Anterior cingulate cortex (tissue), 58 donors: ENCODE measurements around the gene NRAP.

Source experiments
- DNase-seq, 58 donors: peaks; one replicate each; lab custom pipeline; 2025; lab: John Stamatoyannopoulos, UW

The NRAP gene

DNA sequence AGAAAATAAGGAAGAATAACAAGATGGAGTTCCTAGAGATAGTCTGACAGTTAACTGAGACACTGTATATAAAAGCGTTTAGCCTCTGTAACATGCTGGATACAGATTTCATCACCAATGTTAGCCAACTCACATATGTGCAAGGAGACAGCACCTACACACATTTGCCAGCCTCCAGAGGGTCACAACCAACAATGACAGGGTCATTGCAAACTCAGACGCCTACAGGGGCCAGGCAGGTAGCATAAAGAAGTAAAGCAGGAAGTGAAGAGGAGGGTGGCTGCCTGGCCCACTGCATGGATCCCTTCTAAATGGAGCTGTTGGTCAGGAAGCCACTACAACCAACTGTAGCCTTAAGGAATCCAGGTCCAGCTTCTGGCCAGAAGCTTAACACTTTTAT, 50.4 kb downstream of the NRAP start:
- no peak for DNase-seq

DNA sequence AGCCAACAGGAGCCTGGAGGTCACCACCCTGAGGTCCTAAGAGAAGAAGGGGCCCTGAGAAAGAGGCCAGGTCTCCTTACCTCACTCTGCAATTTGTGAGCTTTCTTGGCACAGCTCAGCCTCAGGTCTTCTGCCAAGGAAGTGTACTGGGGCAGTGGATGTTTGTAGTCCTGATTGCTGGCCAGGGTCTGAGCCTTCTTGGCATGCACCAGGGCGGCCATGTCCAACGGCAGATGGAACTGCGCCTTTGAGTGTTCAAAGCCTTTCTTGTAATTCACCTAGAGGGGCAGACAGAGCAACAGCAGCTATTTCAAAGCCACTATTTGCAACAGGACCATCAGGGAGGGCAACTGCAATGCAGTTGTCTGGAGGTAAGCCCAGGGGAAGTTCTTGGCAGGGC, 51.7 kb downstream of the NRAP start:
- peak in 45 of 58 donors; percentile 11 to 82 (median 45) for DNase-seq

GRCh38 chr10:113610631-113611601, 52.9 kb downstream of the NRAP start:
- peak in 1 of 58 donors; percentile 31 for DNase-seq

DNA sequence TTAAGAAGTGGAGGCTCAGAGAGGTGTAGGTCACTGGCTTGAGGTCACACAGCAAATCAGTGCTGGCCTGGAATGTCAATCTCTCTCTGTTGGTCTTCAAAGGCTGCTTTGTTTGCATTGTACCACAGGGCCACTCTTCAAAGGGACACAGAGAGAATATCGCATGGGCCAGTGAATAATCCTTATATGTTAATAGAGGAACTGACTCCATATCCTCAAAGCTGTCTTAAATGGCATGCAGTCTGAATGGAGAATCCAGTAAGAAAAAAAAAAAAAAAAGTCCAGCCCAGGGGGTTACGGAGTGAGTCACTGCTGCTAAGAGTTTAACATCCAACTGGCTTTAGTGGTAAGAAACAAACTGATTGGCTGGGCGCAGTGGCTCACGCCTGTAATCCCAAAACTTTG, 54.1 kb downstream of the NRAP start:
- no peak for DNase-seq

- DNase-seq: no peak
Measured at GRCh38 chr10:113605268-113605978, 58.4 kb downstream of the NRAP start.

GRCh38 chr10:113604572-113604971, 59.3 kb downstream of the NRAP start:
- no peak for DNase-seq

- DNase-seq: no peak
Measured at GRCh38 chr10:113603057-113603777, 60.6 kb downstream of the NRAP start.

DNA sequence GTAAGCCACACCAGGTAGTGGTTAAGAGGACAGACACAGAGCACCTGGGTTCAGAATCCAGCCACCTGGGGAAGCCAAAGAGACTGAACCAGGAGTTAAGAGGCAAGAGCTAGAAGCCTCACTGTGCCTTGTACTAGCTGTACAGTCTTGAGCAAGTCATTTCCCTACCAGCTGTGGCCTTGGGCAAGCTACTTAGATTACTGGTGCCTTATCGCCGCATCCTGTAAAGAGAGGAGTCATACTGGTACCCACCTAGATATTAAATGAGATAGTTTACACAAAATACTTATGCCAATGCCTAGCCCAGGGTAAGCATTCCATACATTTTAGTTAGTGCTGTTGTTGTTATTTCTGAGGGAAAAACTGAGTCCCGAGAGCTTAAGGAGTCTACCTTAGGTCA, 63.3 kb downstream of the NRAP start:
- DNase-seq: no peak

DNA sequence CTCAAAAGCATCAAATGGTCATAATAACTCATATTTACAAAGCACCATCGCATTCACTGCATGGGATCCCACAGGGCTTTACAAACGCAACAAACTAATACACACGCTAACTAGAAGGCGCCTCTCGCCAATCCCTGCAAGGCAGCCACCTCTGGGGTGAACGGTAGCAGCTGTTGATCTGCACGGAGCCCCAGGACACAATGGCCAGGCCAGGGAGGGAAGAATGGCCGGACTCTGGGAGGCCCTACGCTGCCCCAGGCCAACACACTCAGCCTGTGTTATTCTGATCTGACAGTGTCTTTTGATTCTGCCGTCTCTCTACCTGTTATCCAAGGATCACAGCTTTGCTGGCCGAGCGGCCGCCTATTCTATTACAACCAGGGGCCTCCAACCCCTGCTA, 69.2 kb downstream of the NRAP start:
- no peak for DNase-seq

- DNase-seq: no peak
Measured at GRCh38 chr10:113592380-113592779, 71.5 kb downstream of the NRAP start.

- DNase-seq: no peak
Measured at GRCh38 chr10:113590581-113590980, 73.3 kb downstream of the NRAP start.

DNA sequence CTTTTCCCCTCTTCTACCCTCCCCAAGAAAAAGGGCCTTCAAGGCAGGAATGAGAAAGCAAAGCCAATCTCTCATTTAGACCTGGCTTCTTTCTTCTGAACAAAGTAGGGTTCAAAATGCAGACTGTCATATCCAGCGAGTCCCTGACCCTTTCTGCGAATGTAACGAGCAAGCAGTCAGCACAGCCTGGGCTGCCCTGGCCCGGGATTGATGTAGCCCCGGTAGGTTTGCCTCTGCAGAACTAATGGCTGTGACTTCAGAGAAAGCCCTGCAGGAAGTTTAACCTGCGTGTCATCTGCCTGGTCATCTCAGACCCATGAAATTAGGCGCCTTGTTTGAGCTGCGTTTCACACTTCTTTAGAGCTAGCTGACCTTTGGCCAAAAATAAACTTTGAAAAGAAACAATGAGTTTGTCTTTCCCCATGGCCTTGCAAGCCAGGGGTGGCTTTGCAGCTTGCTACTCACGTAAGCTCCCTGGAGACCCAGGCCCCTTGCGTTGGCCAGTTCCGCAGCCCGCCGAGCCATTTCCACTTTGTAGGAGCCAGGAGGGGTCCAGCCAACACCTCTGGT, 74.6 kb downstream of the NRAP start:
- no peak for DNase-seq

DNA sequence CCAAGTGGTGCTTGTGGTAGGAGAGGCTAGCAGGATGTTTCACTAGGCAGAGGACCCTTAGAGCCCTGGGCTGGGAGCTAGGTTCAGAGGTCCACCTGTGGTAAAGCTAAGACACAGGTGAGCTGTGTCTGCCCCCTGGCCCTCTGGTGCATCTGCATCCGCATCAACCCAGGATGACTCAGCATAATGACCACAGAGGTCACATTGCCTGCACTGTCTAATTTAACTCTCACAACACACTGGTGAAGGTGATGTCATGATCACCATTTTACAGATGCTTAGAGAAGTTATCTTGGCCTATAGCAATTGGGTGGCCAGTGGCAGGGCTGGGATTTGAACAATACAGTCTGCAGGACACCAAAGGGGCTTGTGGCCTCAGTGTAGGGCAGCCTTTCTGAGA, 77.9 kb downstream of the NRAP start:
- DNase-seq: no peak

DNA sequence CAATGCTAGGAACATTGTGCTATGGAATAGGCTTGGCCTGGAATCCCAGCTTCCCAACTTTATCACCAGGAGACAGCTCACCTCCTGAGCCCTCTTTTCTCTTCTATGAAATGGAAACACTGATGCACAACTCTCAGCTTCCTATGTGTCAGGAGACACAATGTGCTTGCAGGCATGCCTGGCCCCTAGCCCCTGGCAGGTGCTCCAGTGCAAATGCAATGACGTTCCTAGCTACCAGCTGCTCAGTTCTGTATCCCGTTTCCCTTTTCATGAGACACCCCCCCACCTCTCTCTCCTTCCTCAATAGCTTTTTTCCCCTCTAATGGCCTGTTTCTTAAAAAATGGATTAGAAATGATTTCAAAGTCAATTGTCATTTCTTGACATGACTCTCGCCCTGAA, 80.3 kb downstream of the NRAP start:
- no peak for DNase-seq

GRCh38 chr10:113581092-113581491, 82.7 kb downstream of the NRAP start:
- DNase-seq: no peak

DNA sequence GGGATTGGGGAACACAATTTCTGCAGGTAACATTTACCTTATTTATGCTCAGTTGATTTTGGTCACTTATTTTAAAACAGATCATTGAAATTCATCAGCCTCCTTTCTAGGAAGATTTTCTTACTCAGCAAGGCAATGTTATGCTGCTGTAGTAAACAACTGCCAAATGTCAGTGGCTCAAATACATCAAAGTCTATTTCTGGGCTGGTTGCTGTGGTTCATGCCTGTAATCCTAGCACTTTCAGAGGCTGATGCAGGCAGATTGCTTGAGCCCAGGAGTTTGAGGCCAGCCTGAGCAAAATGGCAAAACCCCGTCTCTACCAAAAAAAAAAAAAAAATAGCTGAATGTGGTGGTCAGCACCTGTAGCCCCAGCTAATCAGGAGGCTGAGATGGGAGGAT, 85.1 kb downstream of the NRAP start:
- no peak for DNase-seq

GRCh38 chr10:113576852-113577251, 87.0 kb downstream of the NRAP start:
- no peak for DNase-seq

- DNase-seq: no peak
Measured at GRCh38 chr10:113573368-113573767, 90.5 kb downstream of the NRAP start.

DNA sequence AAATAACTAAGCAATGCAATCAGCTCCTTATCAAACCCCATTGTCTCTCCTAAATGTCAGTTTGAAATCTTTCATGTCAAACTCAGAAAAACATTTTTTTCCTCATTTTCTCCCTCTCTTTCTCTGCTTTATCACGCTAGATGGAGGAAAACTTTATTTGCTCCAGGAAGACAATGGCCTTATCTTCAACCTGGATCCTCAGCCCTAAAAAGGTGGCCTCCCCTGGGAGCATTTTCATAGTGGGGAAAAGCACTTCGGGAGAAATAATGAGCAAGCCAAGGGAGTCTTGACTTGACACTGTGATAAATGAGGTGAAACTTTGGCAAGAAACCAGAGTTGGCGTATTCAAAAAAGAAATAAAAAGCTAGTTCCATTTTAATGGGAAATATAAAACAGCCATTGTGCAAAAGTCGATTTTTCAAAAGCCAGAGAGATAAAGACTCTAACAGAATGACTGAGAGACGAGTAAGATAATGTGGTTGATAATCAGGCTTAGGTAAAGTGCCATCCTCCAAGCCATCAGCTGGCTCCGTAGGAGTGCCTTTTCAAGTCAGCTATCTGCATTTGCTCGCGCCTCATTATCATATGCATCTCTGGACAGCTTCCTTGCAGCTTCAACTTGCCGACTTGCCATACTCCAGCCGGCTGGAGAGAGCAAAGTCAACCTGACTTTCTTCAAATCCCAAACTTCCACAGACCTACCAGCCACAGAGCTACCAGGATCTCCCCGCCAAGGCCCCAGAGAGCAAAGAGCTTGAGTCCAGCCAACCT, 91.1 kb downstream of the NRAP start:
- no peak for DNase-seq

DNA sequence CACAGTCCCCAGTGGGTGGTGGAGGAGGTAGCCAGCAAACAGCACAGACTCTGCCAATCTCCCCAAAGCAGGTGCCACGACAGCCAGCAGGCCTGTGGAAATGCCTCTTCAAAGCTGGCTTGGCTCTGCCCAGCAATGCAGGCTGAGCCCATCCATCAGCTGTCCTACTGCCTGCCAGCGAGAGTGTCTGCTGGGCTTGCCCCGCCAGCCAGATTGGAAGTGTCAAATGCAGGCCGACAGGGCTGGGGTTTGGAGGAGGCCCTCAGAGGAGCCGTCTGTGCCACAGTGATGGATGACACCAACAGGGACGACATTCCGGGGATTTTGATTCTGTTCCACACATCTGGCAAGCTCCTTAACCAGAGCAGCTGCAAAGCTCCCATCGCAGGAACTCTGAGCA, 94.3 kb downstream of the NRAP start:
- no peak for DNase-seq
